WERI-Rb-1 (cell line): Measurements from ENCODE around the gene MICALL2.
A peak's percentile ranks its signal among the peaks of the same experiment; 100 is the strongest.

Experiments used
- DNase-seq: peaks from one replicate; pipeline ENCODE4 v3.0.0-alpha.2; 2020
- H3K27ac ChIP-seq: fragments of 250-450 bp; sonication (Bioruptor Pico); 2 replicates; pipeline ENCODE4 v1.5.1; 2020; ENCODE audit warnings: mild to moderate bottlenecking, moderate library complexity
- H3K27me3 ChIP-seq: fragments of 250-450 bp; sonication (Bioruptor Pico); 2 replicates; pipeline ENCODE4 v1.5.1; 2021; ENCODE audit warnings: mild to moderate bottlenecking, low read depth, moderate library complexity; ENCODE audit not compliant: insufficient read depth, severe bottlenecking
- H3K36me3 ChIP-seq: fragments of 250-450 bp; sonication (Bioruptor Pico); 2 replicates; pipeline ENCODE4 v1.5.1; 2020; ENCODE audit warnings: mild to moderate bottlenecking, moderate library complexity
- H3K4me3 ChIP-seq: 2 replicates; pipeline ENCODE4 v1.5.1; 2011; ENCODE audit warnings: low read depth, mild to moderate bottlenecking, control low read depth, low read length
- H3K9me3 ChIP-seq: fragments of 250-450 bp; sonication (Bioruptor Pico); 2 replicates; pipeline ENCODE4 v1.5.1; 2021; ENCODE audit warnings: mild to moderate bottlenecking, moderate library complexity; ENCODE audit not compliant: severe bottlenecking
- CTCF ChIP-seq: IDR thresholded peaks from 2 replicates; pipeline ENCODE4 v1.5.1; 2011; ENCODE audit warnings: low read depth, mild to moderate bottlenecking, control low read depth, inconsistent platforms, low read length

The MICALL2 gene

GRCh38 chr7:1385809-1386622, 73.3 kb downstream of the MICALL2 start:
- no peak overlapping the region for H3K27ac ChIP-seq
- no peak overlapping the region for H3K4me3 ChIP-seq
- H3K36me3 ChIP-seq = no peaks in the 10 kb centered on the region
- DNase-seq = peak; percentile 30
- no peaks in the 10 kb centered on the region for H3K9me3 ChIP-seq
- no peaks in the 10 kb centered on the region for H3K27me3 ChIP-seq
- no peak; the same call in 1 of the 2 replicates for TF ChIP-seq CTCF

- H3K27me3 ChIP-seq = no peaks in the 10 kb centered on the region
- no peaks in the 10 kb centered on the region for H3K36me3 ChIP-seq
- no peak overlapping the region for H3K4me3 ChIP-seq
- no peak for DNase-seq
- no peak overlapping the region for H3K27ac ChIP-seq
- TF ChIP-seq CTCF = no peak
- H3K9me3 ChIP-seq = no peaks in the 10 kb centered on the region
Observed at GRCh38 chr7:1385086-1385808, 74.0 kb downstream of the MICALL2 start.
